ENCODE data around the gene GCNT3. TPM values are rescaled to one million over a fixed set of nuclear protein-coding genes. Genes with fewer than 3 reads are reported as not detected.

The GCNT3 gene
- polyA plus RNA-seq, 1 experiment = 0.29 TPM

DNA sequence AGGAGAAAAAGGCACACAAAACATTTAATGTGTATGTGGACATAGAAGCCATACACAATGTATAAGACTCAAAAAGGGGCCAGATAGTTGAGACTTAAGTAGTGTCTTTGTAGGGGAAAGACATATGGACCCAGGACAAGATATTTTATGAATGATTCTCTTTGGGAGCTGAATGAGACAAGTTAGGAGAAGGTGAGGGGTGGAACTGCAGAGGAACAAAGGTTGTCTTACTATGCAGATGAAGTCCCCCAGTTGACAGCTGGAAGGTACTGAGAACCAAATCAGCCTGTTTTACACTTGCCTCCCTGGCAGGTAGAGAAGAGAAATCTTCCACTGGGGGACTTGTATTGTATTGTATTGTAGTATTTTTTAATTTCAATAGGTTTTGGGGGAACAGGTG is 14.9 kb upstream of the GCNT3 start:
- CTCF ChIA-PET = no interaction called here
- POLR2A ChIA-PET = no interaction called here
- DNase-seq (ENCODE audit: low read depth, low spot score) = no peak

GRCh38 chr15:59598461-59598860 is 13.1 kb upstream of the GCNT3 start:
- DNase-seq (ENCODE audit: low read depth, low spot score) = no peak
- TF ChIP-seq CTCF (IDR thresholded peaks at IDR 0.05; ENCODE audit: low read depth, low read length) = no peak
- no peak overlapping the region for H3K4me3 ChIP-seq (ENCODE audit: low read depth, low read length)
- peaks cover 4% of the 10 kb centered on the region; the same call in 1 of the 2 replicates for H3K9me3 ChIP-seq (ENCODE audit: control insufficient read depth, insufficient read depth, low read length)
- peaks cover 5% of the 10 kb centered on the region for H3K27me3 ChIP-seq (ENCODE audit: control insufficient read depth, insufficient read depth, low read length)
- ChIA-PET POLR2A (no interaction called here), CTCF (no interaction called here)
- H3K27ac ChIP-seq (ENCODE audit: low read depth, low read length) = no peak overlapping the region

More for the DNA sequence above, 14.9 kb upstream of the GCNT3 start:
- Histone ChIP-seq H3K4me3 (ENCODE audit: low read depth, low read length) (no peak overlapping the region), H3K9me3 (ENCODE audit: control insufficient read depth, insufficient read depth, low read length) (peaks cover 4% of the 10 kb centered on the region; the same call in 1 of the 2 replicates), H3K27me3 (ENCODE audit: control insufficient read depth, insufficient read depth, low read length) (peaks cover 5% of the 10 kb centered on the region), H3K27ac (ENCODE audit: low read depth, low read length) (no peak overlapping the region)
- TF ChIP-seq CTCF (IDR thresholded peaks at IDR 0.05; ENCODE audit: low read depth, low read length) = no peak

GRCh38 chr15:59605994-59606393 is 5.6 kb upstream of the GCNT3 start:
- no peak for TF ChIP-seq CTCF (IDR thresholded peaks at IDR 0.05; ENCODE audit: low read depth, low read length)
- ChIA-PET POLR2A (no interaction called here), CTCF (interaction anchor here (0.5 kb wide), 1 partner anchor 16 kb away, joined by 7 read pairs; no protein-coding TSS in a partner anchor)

GRCh38 chr15:59609730-59610712 is 1.6 kb upstream of the GCNT3 start:
- POLR2A ChIA-PET = no interaction called here
- Histone ChIP-seq H3K9me3 (ENCODE audit: control insufficient read depth, insufficient read depth, low read length) (no peaks in the 10 kb centered on the region; the same call in 1 of the 2 replicates), H3K27me3 (ENCODE audit: control insufficient read depth, insufficient read depth, low read length) (peaks cover 6% of the 10 kb centered on the region), H3K4me3 (ENCODE audit: low read depth, low read length) (no peak overlapping the region), H3K27ac (ENCODE audit: low read depth, low read length) (no peak overlapping the region)
- TF ChIP-seq CTCF (IDR thresholded peaks at IDR 0.05; ENCODE audit: low read depth, low read length) = no peak
- CTCF ChIA-PET = interaction anchor here (0.7 kb wide), 1 partner anchor 81 kb away, joined by 3 read pairs; no protein-coding TSS in a partner anchor
- DNase-seq (ENCODE audit: low read depth, low spot score) = no peak

More at GRCh38 chr15:59605994-59606393, 5.6 kb upstream of the GCNT3 start:
- Histone ChIP-seq H3K27me3 (ENCODE audit: control insufficient read depth, insufficient read depth, low read length) (peaks cover 2% of the 10 kb centered on the region), H3K4me3 (ENCODE audit: low read depth, low read length) (no peak overlapping the region), H3K9me3 (ENCODE audit: control insufficient read depth, insufficient read depth, low read length) (peaks cover 1% of the 10 kb centered on the region; the same call in 1 of the 2 replicates), H3K27ac (ENCODE audit: low read depth, low read length) (no peak overlapping the region)
- no peak for DNase-seq (ENCODE audit: low read depth, low spot score)

DNA sequence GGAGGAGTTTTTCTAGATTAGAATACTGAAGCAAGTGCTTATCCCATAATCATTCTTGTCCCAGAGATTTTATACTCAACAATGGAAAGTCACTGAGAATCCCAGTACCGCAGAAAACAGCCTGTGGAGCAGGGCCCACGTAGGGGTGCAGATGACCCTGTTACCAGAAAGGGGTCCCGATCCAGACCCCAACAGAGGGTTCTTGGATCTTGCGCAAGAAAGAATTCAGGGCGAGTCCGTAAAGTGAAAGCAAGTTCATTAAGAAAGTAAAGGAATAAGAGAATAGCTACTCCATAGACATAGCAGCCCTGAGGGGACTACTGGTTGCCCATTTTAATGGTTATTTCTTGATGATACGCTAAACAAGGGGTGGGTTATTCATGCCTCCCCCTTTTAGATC is 2.6 kb downstream of the GCNT3 start:
- Histone ChIP-seq H3K27ac (ENCODE audit: low read depth, low read length) (no peak overlapping the region), H3K9me3 (ENCODE audit: control insufficient read depth, insufficient read depth, low read length) (no peaks in the 10 kb centered on the region; the same call in 1 of the 2 replicates), H3K4me3 (ENCODE audit: low read depth, low read length) (no peak overlapping the region), H3K27me3 (ENCODE audit: control insufficient read depth, insufficient read depth, low read length) (peaks cover 6% of the 10 kb centered on the region)
- ChIA-PET POLR2A (no interaction called here), CTCF (interaction anchor here (1.5 kb wide), 1 partner anchor 81 kb away, joined by 6 read pairs; no protein-coding TSS in a partner anchor)
- DNase-seq (ENCODE audit: low read depth, low spot score) = no peak
- TF ChIP-seq CTCF (IDR thresholded peaks at IDR 0.05; ENCODE audit: low read depth, low read length) = no peak
